ENCODE data around the gene NTHL1. TPM values are rescaled to one million over a fixed set of nuclear protein-coding genes. Genes with fewer than 3 reads are reported as not detected.

Gene NTHL1
- total RNA-seq, 2 experiments from 2014 or later = 28.2 to 29.8 TPM

- no peak overlapping the region for H3K27ac Mint-ChIP-seq
- no peak for DNase-seq
- no peak for ATAC-seq
- TF ChIP-seq CTCF (IDR thresholded peaks at IDR 0.05) = no peak
- H3K9me3 Mint-ChIP-seq = no peaks in the 10 kb centered on the region
- intact Hi-C loops (cut with micrococcal nuclease) = no loop called here
- ChIA-PET POLR2A (interaction anchor here (1.0 to 1.1 kb wide), 3 partner anchors 10 to 67 kb away, joined by 3 to 4 read pairs (median 3); no protein-coding TSS in a partner anchor), CTCF (no interaction called here)
- no peaks in the 10 kb centered on the region for H3K36me3 Mint-ChIP-seq (ENCODE audit: low read depth)
- no peaks in the 10 kb centered on the region for H3K27me3 Mint-ChIP-seq
- H3K4me3 Mint-ChIP-seq = no peak overlapping the region
- H3K4me1 Mint-ChIP-seq (ENCODE audit: low read depth) = no peaks in the 10 kb centered on the region
Measured at GRCh38 chr16:2086812-2087747, 39.4 kb upstream of the NTHL1 start.

GRCh38 chr16:2086106-2086742 lies 38.6 kb upstream of the NTHL1 start:
- TF ChIP-seq CTCF (IDR thresholded peaks at IDR 0.05) = no peak
- DNase-seq (no peak), ATAC-seq (no peak)
- Mint-ChIP-seq H3K27me3 (no peaks in the 10 kb centered on the region), H3K4me1 (ENCODE audit: low read depth) (no peaks in the 10 kb centered on the region), H3K9me3 (no peaks in the 10 kb centered on the region), H3K36me3 (ENCODE audit: low read depth) (no peaks in the 10 kb centered on the region), H3K4me3 (no peak overlapping the region), H3K27ac (no peak overlapping the region)
- ChIA-PET CTCF (no interaction called here), POLR2A (interaction anchor here (1.0 to 1.1 kb wide), 2 partner anchors 9 to 39 kb away, joined by 3 read pairs; no protein-coding TSS in a partner anchor)
- intact Hi-C loops (cut with micrococcal nuclease) = no loop called here

- intact Hi-C loops (cut with micrococcal nuclease) = no loop called here
- ChIA-PET POLR2A (interaction anchor here (1.1 kb wide), 1 partner anchor 9 kb away, joined by 3 read pairs; no protein-coding TSS in a partner anchor), CTCF (no interaction called here)
- no peaks in the 10 kb centered on the region for H3K36me3 Mint-ChIP-seq (ENCODE audit: low read depth)
- H3K4me3 Mint-ChIP-seq = no peak overlapping the region
- H3K9me3 Mint-ChIP-seq = no peaks in the 10 kb centered on the region
- no peak overlapping the region for H3K27ac Mint-ChIP-seq
- DNase-seq = no peak
- no peak for ATAC-seq
- H3K27me3 Mint-ChIP-seq = no peaks in the 10 kb centered on the region
- no peaks in the 10 kb centered on the region for H3K4me1 Mint-ChIP-seq (ENCODE audit: low read depth)
- TF ChIP-seq CTCF (IDR thresholded peaks at IDR 0.05) = no peak
Measured at GRCh38 chr16:2085669-2086068, 38.0 kb upstream of the NTHL1 start.

DNA sequence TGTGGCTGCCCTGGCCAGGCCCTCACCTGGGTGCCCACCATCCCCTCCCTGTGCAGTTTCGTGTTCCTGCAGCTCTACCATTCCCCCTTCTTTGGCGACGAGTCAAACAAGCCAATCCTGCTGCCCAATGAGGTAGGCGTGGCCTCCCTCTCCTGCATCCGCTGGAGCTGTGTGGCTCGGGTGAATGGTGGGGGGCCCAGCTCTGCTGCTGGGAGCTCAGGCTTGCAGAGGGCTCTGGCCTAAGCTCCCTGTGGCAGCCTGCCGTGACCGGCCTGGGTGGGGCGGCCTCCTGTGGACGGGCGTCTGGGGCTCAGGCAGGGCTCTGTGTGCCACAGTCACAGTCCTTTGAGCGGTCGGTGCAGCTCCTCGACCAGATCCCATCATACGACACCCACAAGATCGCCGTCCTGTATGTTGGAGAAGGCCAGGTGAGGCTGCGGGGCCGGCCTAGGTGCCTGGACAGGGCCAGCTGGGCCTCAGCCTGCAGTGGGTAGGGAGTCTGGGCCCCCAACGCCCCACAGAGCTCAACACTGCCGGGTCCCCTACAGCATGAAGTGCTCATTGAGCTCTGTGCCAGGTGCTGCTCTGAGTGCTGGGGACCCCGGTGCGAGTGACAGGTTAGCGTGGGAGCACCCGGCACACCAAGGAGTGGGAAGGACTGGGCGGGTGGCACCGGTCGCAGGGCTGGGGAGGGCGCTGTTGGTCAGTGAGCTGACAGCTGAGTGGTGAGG lies 37.4 kb upstream of the NTHL1 start:
- ATAC-seq (no peak), DNase-seq (no peak)
- Mint-ChIP-seq H3K27ac (no peak overlapping the region), H3K9me3 (no peaks in the 10 kb centered on the region), H3K36me3 (ENCODE audit: low read depth) (no peaks in the 10 kb centered on the region), H3K4me1 (ENCODE audit: low read depth) (no peaks in the 10 kb centered on the region), H3K27me3 (no peaks in the 10 kb centered on the region), H3K4me3 (no peak overlapping the region)
- intact Hi-C loops (cut with micrococcal nuclease) = no loop called here
- POLR2A ChIA-PET = interaction anchor here (1.0 kb wide), 1 partner anchor 55 kb away, joined by 3 read pairs; no protein-coding TSS in a partner anchor
- no peak for TF ChIP-seq CTCF (IDR thresholded peaks at IDR 0.05)
- CTCF ChIA-PET = no interaction called here
